ENCODE results near the gene SP6.

Gene SP6

GRCh38 chr17:47808830-47809480, 42.0 kb downstream of the SP6 start:
- DNase-seq (ENCODE audit: extremely low read depth, low read depth) = no peak
- TF ChIP-seq CTCF (IDR thresholded peaks at IDR 0.05; ENCODE audit: low read depth, low read length) = no peak

GRCh38 chr17:47808036-47808829, 42.7 kb downstream of the SP6 start:
- no peak for TF ChIP-seq CTCF (IDR thresholded peaks at IDR 0.05; ENCODE audit: low read depth, low read length)
- DNase-seq (ENCODE audit: extremely low read depth, low read depth) = no peak

GRCh38 chr17:47807421-47807820, 43.5 kb downstream of the SP6 start:
- no peak for DNase-seq (ENCODE audit: extremely low read depth, low read depth)
- no peak for TF ChIP-seq CTCF (IDR thresholded peaks at IDR 0.05; ENCODE audit: low read depth, low read length)

- no peak for DNase-seq (ENCODE audit: extremely low read depth, low read depth)
- TF ChIP-seq CTCF (IDR thresholded peaks at IDR 0.05; ENCODE audit: low read depth, low read length) = no peak
These were observed 44.1 kb downstream of the SP6 start for GRCh38 chr17:47806913-47807255.

- DNase-seq (ENCODE audit: extremely low read depth, low read depth) = no peak
- no peak for TF ChIP-seq CTCF (IDR thresholded peaks at IDR 0.05; ENCODE audit: low read depth, low read length)
These were observed 44.7 kb downstream of the SP6 start for GRCh38 chr17:47806026-47806912.

GRCh38 chr17:47804461-47804860, 46.5 kb downstream of the SP6 start:
- no peak for DNase-seq (ENCODE audit: extremely low read depth, low read depth)
- no peak for TF ChIP-seq CTCF (IDR thresholded peaks at IDR 0.05; ENCODE audit: low read depth, low read length)

All from AG09319 (cell line).